KMS-11 (cell line): ENCODE results near the gene OPALIN.

ENCODE experiments used
- H2AFZ ChIP-seq: fragments of 200-600 bp; sonication (generic); 2 replicates; pipeline ENCODE4 v1.6.1; 2016; ENCODE audit warnings: antibody characterized with exemption, mixed run types, low read depth
- H3K27ac ChIP-seq: fragments of 200-600 bp; sonication (generic); 2 replicates; pipeline ENCODE4 v1.6.1; 2016; ENCODE audit warnings: mild to moderate bottlenecking, mixed run types
- H3K27me3 ChIP-seq: fragments of 200-600 bp; sonication (generic); 2 replicates; pipeline ENCODE4 v1.6.1; 2017; ENCODE audit warnings: mild to moderate bottlenecking, low read depth, mixed run types, moderate library complexity; ENCODE audit not compliant: insufficient read depth
- H3K36me3 ChIP-seq: fragments of 200-600 bp; sonication (generic); 2 replicates; pipeline ENCODE4 v1.6.1; 2017; ENCODE audit warnings: mild to moderate bottlenecking, mixed run types; ENCODE audit not compliant: insufficient read depth
- H3K4me1 ChIP-seq: fragments of 200-600 bp; sonication (generic); 2 replicates; pipeline ENCODE4 v1.6.1; 2016; ENCODE audit warnings: mild to moderate bottlenecking, low read depth, mixed run types; ENCODE audit not compliant: poor library complexity, severe bottlenecking
- H3K4me2 ChIP-seq: fragments of 200-600 bp; sonication (generic); 2 replicates; pipeline ENCODE4 v1.7.0; 2016; ENCODE audit warnings: mild to moderate bottlenecking, mixed run types
- H3K4me3 ChIP-seq: fragments of 200-600 bp; sonication (generic); IDR thresholded peaks from 2 replicates; pipeline ENCODE4 v1.6.1; 2017; ENCODE audit warnings: low read depth, low read length, mixed read lengths; ENCODE audit not compliant: insufficient read depth
- H3K79me2 ChIP-seq: fragments of 200-600 bp; sonication (generic); 2 replicates; pipeline ENCODE4 v1.6.1; 2016; ENCODE audit warnings: low read depth, mixed run types; ENCODE audit not compliant: insufficient read depth
- H3K9ac ChIP-seq: fragments of 200-600 bp; sonication (generic); 2 replicates; pipeline ENCODE4 v1.6.1; 2016; ENCODE audit warnings: mild to moderate bottlenecking, mixed run types
- H4K20me1 ChIP-seq: fragments of 200-600 bp; sonication (generic); 2 replicates; pipeline ENCODE4 v1.6.1; 2016; ENCODE audit warnings: mild to moderate bottlenecking, mixed run types; ENCODE audit not compliant: insufficient read depth
- TF ChIP-seq, protein P1 (sequence below): fragments of 200-600 bp; sonication (generic); conservative IDR thresholded peaks from 2 replicates; pipeline ENCODE4 v1.6.1; 2017; ENCODE audit warnings: low read depth, mild to moderate bottlenecking, antibody characterized with exemption, low read length, moderate library complexity, mixed read lengths

The OPALIN gene

DNA sequence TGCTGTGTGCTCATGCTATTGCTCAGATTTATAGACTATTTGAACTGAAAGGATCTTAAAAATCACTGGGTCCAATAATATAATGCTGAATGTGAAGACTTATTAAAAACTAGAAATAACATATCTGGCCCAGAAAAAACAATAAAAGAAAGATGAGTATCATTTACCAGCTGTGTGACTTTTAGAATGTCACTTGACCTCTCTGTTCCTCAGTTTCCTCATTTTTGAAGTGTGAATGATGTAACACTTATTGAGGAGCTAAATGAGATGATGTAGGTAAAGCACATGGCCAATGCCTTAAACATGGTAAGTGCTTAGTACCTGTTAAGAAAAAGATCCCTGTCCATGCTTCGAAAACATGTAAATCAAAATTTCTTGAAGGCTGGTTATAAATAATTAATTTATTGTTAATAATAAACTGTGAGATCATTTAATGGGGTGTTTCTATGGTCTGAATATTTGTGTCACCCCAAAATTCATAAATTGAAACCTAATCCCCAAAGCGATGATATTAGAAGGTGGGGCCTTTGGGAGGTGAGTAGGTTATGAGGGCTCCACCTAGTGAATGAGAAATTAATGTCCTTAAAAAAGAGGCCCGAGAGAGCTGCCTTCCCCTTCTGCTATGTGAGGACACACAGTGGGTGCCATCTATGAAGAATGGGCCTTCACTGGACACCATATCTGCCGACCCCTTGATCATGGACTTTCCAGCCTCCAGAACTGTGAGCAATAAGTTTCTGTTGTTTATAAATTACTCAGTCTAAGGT is 41.6 kb downstream of the OPALIN start:
- Histone ChIP-seq H2AFZ (no peak overlapping the region), H3K4me3 (no peak overlapping the region), H3K27ac (no peak overlapping the region), H3K36me3 (no peaks in the 10 kb centered on the region), H3K9ac (no peak overlapping the region), H4K20me1 (no peaks in the 10 kb centered on the region), H3K4me1 (no peaks in the 10 kb centered on the region), H3K79me2 (no peaks in the 10 kb centered on the region), H3K4me2 (no peak overlapping the region), H3K27me3 (no peaks in the 10 kb centered on the region)
- TF ChIP-seq, protein P1, sequence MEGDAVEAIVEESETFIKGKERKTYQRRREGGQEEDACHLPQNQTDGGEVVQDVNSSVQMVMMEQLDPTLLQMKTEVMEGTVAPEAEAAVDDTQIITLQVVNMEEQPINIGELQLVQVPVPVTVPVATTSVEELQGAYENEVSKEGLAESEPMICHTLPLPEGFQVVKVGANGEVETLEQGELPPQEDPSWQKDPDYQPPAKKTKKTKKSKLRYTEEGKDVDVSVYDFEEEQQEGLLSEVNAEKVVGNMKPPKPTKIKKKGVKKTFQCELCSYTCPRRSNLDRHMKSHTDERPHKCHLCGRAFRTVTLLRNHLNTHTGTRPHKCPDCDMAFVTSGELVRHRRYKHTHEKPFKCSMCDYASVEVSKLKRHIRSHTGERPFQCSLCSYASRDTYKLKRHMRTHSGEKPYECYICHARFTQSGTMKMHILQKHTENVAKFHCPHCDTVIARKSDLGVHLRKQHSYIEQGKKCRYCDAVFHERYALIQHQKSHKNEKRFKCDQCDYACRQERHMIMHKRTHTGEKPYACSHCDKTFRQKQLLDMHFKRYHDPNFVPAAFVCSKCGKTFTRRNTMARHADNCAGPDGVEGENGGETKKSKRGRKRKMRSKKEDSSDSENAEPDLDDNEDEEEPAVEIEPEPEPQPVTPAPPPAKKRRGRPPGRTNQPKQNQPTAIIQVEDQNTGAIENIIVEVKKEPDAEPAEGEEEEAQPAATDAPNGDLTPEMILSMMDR: no peak

GRCh38 chr10:96313344-96313743 is 45.5 kb downstream of the OPALIN start:
- Histone ChIP-seq H4K20me1 (no peaks in the 10 kb centered on the region), H3K36me3 (no peaks in the 10 kb centered on the region), H3K27ac (no peak overlapping the region), H3K9ac (no peak overlapping the region), H3K27me3 (no peaks in the 10 kb centered on the region), H2AFZ (no peak overlapping the region), H3K79me2 (no peaks in the 10 kb centered on the region), H3K4me2 (no peak overlapping the region), H3K4me3 (no peak overlapping the region), H3K4me1 (no peaks in the 10 kb centered on the region)
- TF ChIP-seq, protein P1: no peak

GRCh38 chr10:96311180-96311715 is 47.6 kb downstream of the OPALIN start:
- no peak overlapping the region for H3K4me2 ChIP-seq
- TF ChIP-seq, protein P1: no peak
- H3K36me3 ChIP-seq: no peaks in the 10 kb centered on the region
- no peak overlapping the region for H2AFZ ChIP-seq
- no peaks in the 10 kb centered on the region for H3K27me3 ChIP-seq
- H4K20me1 ChIP-seq: no peaks in the 10 kb centered on the region
- H3K4me1 ChIP-seq: no peaks in the 10 kb centered on the region
- no peak overlapping the region for H3K9ac ChIP-seq
- no peak overlapping the region for H3K27ac ChIP-seq
- H3K79me2 ChIP-seq: no peaks in the 10 kb centered on the region
- no peak overlapping the region for H3K4me3 ChIP-seq

DNA sequence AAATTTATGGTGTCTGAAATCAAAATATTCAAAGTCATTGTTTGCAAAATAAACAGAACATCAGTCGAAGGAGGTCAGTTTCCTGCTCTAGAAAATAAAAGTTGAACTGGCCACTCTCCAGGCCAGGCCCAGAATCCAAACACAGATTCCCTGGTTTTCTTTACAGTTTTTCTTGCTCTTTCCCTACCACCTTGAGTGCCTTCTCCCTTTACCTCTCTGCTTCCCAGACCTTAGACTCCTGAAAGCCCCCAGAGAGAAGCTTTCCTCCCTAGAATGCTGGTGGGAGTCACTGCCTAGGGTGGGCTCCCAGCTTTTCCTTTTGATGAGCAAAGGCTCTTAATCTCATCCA is 48.5 kb downstream of the OPALIN start:
- TF ChIP-seq, protein P1: no peak
- no peak overlapping the region for H3K27ac ChIP-seq
- H3K4me3 ChIP-seq: no peak overlapping the region
- no peaks in the 10 kb centered on the region for H3K4me1 ChIP-seq
- no peak overlapping the region for H3K9ac ChIP-seq
- no peaks in the 10 kb centered on the region for H3K79me2 ChIP-seq
- H3K36me3 ChIP-seq: no peaks in the 10 kb centered on the region
- no peak overlapping the region for H2AFZ ChIP-seq
- no peak overlapping the region for H3K4me2 ChIP-seq
- H3K27me3 ChIP-seq: no peaks in the 10 kb centered on the region
- H4K20me1 ChIP-seq: no peaks in the 10 kb centered on the region
